ENCODE measurements around the gene GARIN5A. TPM values are rescaled to one million over a fixed set of nuclear protein-coding genes. Genes with fewer than 3 reads are reported as not detected.

GARIN5A gene
- total and polyA plus RNA-seq, 9 of the 15 experiments (the other 6 are each of a cell fraction or from before 2014, with no cell fraction given): 0.10 to 0.82 (median 0.23) TPM; not detected in 2

DNA sequence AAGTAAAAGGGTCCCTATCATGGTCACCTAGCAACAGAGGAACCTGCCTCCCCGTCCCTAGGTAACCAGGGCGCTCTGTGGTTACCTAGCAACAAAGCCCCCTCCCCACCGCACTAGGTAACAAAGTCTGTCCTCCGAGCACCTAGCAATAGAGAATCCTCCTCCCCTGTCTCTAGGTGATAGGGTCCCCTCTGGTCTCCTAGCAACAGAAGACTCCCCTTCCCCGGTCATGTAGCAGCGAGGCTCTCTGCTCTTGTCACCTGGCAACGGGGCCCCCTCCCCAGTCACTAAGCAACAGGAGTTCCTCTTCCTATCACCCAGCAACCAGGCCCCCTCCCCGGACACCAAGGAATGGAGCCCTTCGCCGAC, 34.0 kb upstream of the GARIN5A start (continued):
- TF ChIP-seq, protein P1, sequence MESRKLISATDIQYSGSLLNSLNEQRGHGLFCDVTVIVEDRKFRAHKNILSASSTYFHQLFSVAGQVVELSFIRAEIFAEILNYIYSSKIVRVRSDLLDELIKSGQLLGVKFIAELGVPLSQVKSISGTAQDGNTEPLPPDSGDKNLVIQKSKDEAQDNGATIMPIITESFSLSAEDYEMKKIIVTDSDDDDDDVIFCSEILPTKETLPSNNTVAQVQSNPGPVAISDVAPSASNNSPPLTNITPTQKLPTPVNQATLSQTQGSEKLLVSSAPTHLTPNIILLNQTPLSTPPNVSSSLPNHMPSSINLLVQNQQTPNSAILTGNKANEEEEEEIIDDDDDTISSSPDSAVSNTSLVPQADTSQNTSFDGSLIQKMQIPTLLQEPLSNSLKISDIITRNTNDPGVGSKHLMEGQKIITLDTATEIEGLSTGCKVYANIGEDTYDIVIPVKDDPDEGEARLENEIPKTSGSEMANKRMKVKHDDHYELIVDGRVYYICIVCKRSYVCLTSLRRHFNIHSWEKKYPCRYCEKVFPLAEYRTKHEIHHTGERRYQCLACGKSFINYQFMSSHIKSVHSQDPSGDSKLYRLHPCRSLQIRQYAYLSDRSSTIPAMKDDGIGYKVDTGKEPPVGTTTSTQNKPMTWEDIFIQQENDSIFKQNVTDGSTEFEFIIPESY (CRISPR knock-in tag; IDR thresholded peaks at IDR 0.05): no peak
- TF ChIP-seq POLR2AphosphoS5 (IDR thresholded peaks at IDR 0.05; ENCODE audit: control insufficient read depth, insufficient read depth, low read depth, low read length) (no peak), ZNF224 (CRISPR knock-in tag; IDR thresholded peaks at IDR 0.05) (no peak), EZH2 (IDR thresholded peaks at IDR 0.05; ENCODE audit: borderline replicate concordance, low read depth, low read length) (no peak), ZNF133 (CRISPR knock-in tag; IDR thresholded peaks at IDR 0.05) (no peak), TRIM24 (IDR thresholded peaks at IDR 0.05) (no peak), HNRNPUL1 (IDR thresholded peaks at IDR 0.05; ENCODE audit: low read length) (no peak)
- TF ChIP-seq, protein P2, sequence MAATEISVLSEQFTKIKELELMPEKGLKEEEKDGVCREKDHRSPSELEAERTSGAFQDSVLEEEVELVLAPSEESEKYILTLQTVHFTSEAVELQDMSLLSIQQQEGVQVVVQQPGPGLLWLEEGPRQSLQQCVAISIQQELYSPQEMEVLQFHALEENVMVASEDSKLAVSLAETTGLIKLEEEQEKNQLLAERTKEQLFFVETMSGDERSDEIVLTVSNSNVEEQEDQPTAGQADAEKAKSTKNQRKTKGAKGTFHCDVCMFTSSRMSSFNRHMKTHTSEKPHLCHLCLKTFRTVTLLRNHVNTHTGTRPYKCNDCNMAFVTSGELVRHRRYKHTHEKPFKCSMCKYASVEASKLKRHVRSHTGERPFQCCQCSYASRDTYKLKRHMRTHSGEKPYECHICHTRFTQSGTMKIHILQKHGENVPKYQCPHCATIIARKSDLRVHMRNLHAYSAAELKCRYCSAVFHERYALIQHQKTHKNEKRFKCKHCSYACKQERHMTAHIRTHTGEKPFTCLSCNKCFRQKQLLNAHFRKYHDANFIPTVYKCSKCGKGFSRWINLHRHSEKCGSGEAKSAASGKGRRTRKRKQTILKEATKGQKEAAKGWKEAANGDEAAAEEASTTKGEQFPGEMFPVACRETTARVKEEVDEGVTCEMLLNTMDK (IDR thresholded peaks at IDR 0.05; ENCODE audit: borderline replicate concordance, insufficient read depth, low read depth, low read length, poor library complexity, severe bottlenecking): no peak
- TF ChIP-seq, protein P3, sequence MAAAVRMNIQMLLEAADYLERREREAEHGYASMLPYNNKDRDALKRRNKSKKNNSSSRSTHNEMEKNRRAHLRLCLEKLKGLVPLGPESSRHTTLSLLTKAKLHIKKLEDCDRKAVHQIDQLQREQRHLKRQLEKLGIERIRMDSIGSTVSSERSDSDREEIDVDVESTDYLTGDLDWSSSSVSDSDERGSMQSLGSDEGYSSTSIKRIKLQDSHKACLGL (CRISPR knock-in tag; IDR thresholded peaks at IDR 0.05; ENCODE audit: borderline replicate concordance, poor library complexity, severe bottlenecking): no peak
- TF ChIP-seq, protein P4, sequence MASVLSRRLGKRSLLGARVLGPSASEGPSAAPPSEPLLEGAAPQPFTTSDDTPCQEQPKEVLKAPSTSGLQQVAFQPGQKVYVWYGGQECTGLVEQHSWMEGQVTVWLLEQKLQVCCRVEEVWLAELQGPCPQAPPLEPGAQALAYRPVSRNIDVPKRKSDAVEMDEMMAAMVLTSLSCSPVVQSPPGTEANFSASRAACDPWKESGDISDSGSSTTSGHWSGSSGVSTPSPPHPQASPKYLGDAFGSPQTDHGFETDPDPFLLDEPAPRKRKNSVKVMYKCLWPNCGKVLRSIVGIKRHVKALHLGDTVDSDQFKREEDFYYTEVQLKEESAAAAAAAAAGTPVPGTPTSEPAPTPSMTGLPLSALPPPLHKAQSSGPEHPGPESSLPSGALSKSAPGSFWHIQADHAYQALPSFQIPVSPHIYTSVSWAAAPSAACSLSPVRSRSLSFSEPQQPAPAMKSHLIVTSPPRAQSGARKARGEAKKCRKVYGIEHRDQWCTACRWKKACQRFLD (CRISPR knock-in tag; IDR thresholded peaks at IDR 0.05): no peak
- TF ChIP-seq, protein P5, sequence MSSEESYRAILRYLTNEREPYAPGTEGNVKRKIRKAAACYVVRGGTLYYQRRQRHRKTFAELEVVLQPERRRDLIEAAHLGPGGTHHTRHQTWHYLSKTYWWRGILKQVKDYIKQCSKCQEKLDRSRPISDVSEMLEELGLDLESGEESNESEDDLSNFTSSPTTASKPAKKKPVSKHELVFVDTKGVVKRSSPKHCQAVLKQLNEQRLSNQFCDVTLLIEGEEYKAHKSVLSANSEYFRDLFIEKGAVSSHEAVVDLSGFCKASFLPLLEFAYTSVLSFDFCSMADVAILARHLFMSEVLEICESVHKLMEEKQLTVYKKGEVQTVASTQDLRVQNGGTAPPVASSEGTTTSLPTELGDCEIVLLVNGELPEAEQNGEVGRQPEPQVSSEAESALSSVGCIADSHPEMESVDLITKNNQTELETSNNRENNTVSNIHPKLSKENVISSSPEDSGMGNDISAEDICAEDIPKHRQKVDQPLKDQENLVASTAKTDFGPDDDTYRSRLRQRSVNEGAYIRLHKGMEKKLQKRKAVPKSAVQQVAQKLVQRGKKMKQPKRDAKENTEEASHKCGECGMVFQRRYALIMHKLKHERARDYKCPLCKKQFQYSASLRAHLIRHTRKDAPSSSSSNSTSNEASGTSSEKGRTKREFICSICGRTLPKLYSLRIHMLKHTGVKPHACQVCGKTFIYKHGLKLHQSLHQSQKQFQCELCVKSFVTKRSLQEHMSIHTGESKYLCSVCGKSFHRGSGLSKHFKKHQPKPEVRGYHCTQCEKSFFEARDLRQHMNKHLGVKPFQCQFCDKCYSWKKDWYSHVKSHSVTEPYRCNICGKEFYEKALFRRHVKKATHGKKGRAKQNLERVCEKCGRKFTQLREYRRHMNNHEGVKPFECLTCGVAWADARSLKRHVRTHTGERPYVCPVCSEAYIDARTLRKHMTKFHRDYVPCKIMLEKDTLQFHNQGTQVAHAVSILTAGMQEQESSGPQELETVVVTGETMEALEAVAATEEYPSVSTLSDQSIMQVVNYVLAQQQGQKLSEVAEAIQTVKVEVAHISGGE (CRISPR knock-in tag; IDR thresholded peaks at IDR 0.05): no peak
- TF ChIP-seq, protein P6, sequence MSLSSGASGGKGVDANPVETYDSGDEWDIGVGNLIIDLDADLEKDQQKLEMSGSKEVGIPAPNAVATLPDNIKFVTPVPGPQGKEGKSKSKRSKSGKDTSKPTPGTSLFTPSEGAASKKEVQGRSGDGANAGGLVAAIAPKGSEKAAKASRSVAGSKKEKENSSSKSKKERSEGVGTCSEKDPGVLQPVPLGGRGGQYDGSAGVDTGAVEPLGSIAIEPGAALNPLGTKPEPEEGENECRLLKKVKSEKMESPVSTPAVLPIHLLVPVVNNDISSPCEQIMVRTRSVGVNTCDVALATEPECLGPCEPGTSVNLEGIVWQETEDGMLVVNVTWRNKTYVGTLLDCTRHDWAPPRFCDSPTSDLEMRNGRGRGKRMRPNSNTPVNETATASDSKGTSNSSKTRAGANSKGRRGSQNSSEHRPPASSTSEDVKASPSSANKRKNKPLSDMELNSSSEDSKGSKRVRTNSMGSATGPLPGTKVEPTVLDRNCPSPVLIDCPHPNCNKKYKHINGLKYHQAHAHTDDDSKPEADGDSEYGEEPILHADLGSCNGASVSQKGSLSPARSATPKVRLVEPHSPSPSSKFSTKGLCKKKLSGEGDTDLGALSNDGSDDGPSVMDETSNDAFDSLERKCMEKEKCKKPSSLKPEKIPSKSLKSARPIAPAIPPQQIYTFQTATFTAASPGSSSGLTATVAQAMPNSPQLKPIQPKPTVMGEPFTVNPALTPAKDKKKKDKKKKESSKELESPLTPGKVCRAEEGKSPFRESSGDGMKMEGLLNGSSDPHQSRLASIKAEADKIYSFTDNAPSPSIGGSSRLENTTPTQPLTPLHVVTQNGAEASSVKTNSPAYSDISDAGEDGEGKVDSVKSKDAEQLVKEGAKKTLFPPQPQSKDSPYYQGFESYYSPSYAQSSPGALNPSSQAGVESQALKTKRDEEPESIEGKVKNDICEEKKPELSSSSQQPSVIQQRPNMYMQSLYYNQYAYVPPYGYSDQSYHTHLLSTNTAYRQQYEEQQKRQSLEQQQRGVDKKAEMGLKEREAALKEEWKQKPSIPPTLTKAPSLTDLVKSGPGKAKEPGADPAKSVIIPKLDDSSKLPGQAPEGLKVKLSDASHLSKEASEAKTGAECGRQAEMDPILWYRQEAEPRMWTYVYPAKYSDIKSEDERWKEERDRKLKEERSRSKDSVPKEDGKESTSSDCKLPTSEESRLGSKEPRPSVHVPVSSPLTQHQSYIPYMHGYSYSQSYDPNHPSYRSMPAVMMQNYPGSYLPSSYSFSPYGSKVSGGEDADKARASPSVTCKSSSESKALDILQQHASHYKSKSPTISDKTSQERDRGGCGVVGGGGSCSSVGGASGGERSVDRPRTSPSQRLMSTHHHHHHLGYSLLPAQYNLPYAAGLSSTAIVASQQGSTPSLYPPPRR (CRISPR knock-in tag; IDR thresholded peaks at IDR 0.05; ENCODE audit: borderline replicate concordance): no peak
